GM19043 (cell line): Measurements from ENCODE around the gene GOLGA2.
A peak's percentile ranks its signal among the peaks of the same experiment; 100 is the strongest.

Source experiments
- ATAC-seq: cut with Tn5 transposase; IDR thresholded peaks from one replicate; pipeline ENCODE4 v1.9.1; 2021; ENCODE audit warnings: low read depth; ENCODE audit not compliant: unreplicated experiment

The GOLGA2 gene

DNA sequence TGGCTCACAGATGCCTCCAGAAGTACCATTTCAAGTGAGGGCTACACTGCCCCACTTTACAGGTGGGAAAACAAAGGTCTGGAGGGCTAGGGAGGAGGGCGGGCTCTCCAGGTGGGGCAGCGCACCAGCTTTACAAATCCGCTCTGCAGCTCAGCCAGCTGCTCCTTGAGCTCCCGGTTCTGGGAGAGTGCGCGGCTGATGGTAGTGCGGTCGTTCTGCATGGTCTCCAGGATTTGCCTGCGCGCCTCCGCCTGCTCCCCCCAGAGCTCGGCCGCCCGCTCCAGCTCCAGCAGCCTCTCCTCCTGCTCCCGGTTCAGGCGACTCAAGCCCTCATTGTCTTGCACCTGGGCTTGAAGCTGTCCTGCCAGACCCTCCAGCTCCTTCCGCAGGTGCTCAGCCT is 15.5 kb downstream of the GOLGA2 start:
- no peak for ATAC-seq

- no peak for ATAC-seq
Observed at GRCh38 chr9:128259156-128259555, 16.7 kb downstream of the GOLGA2 start.

GRCh38 chr9:128258326-128258725 is 17.5 kb downstream of the GOLGA2 start:
- no peak for ATAC-seq

DNA sequence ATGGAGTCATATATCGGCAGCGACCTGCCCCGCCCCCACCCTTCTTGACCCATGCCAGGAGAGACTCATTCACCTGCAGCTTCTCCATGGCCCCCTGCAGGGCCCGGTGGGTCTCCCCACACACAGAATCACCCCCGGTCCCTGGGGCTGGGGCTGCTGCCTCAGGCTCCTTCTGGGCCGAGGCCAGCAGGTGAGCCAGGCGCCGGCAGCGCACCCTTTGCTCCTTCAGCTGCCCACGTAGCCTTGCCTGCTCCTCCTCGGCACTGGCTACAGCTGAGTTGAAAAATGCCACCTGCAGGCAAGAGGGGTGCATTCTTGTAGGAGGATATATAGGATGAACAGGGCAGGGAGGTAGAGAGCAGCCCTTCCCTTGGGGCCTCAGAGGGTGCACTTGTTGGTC is 17.9 kb downstream of the GOLGA2 start:
- ATAC-seq = no peak

DNA sequence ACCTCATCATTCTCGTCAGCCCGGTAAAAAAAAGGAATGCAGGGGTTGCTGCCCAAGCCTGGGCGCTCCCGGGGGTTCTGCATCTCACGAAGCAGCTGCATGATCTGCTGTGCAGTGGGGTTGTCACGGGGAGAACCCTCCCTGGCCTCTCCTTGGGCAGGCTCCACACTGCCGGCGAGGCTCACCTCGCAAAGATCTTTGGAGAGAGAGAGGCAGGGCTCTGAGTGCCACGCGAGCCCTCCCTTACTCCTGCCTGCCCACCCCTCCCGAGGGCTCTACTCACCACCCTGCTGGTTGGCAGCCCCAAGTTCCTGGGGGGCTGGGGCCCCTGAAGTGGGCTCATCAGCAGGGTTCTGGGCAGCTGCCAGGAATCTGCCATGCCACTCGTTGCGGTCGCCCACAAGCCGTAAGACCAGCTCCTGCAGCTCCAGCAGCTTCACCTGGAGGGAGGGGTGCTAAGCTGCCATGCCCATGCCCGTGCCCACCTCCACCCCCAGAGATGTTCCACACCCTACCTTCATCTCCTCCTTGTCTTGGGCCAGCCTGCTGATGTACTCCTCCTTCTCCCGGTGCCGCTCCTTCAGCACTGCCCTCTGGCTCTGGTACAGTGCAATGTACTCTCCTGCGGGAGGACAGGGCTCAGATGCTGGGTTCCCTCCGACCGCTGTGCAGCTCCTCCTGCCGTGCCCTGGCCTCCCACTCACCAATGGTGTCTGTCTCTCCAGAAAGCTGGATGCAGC is 18.6 kb downstream of the GOLGA2 start:
- ATAC-seq = no peak

DNA sequence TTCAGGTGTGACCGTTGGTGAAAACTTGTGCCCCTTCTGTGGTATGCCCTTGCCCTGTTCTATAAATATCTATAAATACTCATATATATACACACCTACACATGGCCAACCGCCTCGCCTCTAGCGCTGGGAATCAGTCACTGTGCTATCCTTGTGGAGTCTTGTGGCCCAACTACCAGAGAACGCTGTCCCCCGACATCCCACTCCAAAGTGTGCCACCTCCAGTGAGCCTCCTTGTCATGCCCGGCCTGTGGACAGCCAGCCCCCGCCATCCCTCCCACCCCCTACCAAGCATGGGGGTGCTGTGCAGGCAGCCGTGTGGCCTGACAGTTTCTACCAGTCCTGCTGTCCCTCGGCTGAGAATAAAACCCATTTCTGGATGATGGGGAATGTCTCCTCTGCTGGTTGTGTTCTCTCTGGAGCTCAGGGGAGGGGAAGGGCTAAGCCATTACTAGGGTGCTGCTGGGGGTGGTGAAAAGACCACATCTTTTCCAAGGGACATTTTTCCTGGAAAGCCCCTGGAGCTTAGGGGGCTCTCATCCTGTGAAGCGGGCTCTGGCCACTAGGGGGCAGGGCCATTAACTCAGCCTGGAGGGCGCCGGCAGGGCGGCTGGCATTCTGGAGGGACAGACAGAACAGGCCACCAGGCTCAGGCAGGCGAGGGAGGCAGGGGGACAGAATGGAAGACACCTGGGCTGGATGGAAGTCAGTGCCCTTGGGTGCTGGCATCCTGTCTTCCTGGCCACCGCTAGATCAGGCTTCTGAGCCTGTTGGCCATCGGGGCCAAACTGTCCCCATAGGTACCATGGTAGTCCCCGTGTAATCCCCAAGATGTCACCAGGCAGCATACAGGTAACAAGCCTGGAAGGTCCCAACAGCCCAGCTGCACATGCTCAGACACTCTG is 20.7 kb downstream of the GOLGA2 start:
- ATAC-seq = no peak

DNA sequence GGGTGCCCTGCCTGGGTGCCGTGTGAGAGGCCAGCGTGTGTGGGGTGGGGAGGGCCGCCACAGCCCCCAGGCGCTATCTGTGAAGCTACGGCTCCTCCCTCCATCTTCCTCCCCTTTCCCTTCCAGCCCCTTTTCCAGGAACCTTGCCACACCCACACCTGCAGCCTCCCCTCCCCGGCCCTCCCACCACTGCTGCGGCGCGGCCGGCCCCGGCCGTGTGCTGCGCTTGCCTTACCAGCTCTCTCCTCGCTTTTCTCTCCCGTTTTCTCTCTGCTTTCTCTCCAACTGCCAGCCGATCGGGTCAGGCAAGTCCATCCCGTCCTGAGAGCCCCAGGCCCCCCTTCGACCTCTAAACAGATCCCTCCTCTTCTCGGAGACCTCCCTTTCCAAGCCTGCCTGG is 21.4 kb downstream of the GOLGA2 start:
- no peak for ATAC-seq

DNA sequence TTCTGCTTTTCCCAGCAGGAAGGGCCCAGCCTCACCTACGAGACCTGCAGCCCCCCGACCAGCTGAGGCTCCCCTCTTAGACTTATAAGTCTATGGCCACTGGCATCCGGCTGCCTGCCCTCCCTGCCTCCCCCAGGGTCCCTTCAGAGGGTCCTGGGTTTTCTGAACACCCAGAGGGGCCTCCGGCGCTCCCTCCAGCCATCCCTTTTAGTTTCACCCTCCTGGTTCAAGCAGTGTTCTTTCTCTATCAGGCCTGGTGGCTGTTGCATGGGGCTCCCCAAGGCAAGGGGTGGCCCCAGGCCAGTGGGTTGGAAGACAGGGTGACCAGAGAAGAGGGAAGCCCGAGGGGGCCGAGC is 21.8 kb downstream of the GOLGA2 start:
- ATAC-seq = no peak

DNA sequence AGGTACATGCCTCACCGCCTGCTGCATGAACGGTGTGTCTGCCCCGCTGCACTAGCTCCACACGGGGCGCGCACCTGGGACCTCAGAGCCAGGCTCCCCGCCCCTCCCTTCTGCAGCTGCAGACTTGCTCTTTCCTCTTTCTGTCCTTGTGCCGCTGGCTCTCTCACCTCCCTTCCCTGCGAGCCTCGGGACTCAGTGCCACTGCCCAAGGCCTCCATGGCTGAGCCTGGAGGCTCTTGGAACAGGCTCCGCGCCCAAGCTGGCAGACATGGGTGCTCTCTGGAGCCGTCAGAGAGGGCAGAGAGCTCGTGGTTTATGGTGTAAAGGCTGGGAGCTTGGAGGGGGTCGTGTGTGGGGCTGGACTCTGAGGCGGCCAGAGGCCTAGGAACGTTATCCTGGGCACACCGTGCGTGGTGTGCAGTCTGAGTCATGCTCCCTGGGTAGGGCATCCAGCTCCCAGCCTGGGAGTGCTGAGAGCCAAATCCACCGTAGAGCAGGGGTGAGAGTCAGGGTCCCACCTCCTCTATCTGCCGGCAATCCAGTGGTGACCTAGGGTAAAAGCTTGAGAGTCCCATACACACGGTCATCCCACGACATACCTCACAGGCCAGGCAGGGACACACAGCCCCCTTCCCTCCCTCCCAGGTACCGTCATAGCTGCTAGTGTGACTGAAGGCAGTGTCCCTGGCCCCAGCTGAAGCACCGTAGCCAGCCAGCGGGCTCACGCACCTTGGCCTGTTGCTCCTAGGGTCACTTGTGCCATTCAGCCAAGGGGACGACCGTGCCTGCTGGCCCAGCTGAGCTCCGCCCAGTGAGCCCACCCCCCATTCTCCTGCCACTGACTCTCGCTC is 22.4 kb downstream of the GOLGA2 start:
- ATAC-seq = no peak

DNA sequence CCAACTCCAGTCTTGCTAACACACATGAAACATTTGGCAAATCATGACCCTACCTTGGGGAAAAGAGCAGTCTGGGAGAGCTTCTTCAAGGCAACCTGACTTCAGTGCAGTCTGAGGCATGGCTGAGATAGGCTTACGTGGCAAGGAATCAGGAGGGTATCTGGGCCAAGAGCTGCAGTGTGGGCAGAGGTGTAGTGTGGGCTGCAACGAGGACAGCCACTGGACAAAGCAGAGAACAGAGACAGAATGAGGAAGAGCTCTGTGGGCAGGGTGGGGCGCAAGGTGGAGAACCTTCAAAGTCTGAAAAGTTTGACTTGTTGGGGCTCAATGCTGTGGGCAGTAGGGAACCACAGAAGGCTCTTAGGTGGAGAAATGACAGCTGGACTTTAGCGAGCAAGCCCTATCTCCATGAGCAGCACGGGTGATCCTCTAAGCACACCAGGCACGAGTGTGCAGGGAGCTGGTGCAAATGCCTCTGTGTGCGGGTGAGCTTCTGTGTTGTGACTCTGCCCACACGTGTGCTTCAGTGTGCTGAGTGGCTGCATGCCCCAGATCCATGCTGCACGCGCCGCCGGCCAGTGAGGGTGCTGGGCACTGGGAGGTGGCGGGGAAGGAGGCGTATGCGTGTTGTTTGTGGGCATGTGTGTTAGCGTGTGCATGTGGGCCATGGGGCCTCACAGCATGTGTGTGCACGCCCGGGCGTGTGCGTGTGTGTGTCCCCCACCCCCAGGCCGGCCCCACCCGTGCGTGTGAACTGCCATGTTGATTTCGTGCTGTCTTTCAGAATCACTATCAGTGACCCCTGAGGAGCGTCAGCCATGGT is 23.3 kb downstream of the GOLGA2 start:
- no peak for ATAC-seq

DNA sequence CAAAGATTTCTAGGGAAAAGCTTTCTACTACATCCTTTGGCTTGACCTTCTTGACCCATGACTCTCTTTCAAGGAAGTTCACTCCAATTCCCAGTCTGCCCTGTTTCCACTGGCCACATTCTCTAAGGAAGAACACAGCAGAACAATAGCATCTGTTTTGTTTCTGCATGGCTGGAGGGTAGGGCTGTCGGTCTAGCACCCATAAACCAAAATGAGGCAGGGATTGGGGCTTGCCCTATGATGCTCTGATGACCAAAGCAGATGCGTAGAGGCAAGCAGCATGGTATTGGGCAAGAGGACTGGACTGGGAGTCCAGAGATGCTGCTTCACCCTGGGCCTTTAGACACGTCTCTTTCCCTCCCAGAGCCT is 24.1 kb downstream of the GOLGA2 start:
- no peak for ATAC-seq

- no peak for ATAC-seq
Observed at GRCh38 chr9:128250839-128251731, 24.7 kb downstream of the GOLGA2 start.

- ATAC-seq = peak; percentile 78
Observed at GRCh38 chr9:128249908-128250838, 25.6 kb downstream of the GOLGA2 start.

DNA sequence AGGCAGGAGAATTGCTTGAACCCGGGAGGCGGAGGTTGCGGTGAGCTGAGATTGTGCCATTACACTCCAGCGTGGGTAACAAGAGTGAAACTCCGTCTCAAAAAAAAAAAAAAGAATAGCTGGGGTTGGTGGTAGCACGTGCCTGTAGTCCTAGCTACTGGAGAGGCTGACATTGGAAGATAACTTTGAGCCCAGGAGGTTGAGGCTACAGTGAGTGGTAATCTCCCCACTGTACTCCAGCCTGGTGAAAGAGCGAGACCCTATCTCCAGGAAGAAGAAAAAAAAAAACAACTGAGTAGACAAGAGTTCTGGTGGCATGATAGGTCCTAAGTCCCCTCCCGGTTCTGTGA is 26.3 kb downstream of the GOLGA2 start:
- no peak for ATAC-seq

DNA sequence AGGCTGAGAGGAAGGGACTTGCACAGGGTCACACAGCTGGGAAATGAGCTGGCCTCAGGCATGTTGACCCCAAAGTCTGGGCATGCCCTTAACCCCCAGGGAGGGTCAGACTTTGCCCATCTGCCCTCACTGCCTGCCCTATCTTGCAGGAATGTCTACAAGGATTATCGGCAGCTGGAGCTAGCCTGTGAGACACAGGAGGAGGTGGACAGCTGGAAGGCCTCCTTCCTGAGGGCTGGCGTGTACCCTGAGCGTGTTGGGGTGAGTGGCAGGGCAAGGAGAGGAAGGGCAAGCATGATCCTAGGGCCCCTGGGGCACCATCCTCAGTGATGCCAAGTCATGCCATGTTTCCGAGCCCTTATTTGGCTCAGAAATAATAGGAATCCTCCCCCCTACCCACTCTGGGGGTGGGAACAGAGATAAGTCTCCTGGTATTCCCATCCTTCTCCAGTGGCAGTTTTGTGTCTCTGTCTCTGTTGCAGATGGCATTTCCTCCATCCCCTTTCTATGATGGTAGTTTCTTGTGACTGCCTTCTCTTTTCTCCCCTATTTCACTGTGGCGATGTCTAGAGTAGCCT is 28.5 kb downstream of the GOLGA2 start:
- ATAC-seq = no peak

DNA sequence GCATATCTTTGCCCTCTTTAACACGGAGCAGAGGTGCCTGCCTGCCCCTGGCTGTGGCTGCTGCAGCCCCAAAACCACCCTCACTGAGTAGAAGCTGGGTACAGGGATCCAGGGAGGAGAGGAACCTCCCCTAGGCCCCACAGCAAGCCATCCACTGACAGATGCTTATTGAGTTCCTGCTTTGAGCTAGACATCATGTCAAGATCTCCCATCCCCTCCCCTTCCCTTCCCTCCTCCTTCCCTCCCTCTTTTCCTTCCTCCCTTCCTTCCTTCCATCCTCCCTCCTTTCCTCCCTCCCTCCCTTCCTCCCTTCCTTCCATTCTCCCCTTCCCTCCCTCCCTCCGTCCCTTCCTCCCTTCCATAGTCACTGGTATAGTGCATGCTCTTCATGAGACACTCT is 29.3 kb downstream of the GOLGA2 start:
- no peak for ATAC-seq

GRCh38 chr9:128245421-128246151 is 30.2 kb downstream of the GOLGA2 start:
- no peak for ATAC-seq
